Fibroblast of lung (primary cell): ENCODE measurements around the gene SUSD6. TPM values are rescaled to one million over a fixed set of nuclear protein-coding genes. Genes with fewer than 3 reads are reported as not detected.

ENCODE experiments used
- DNase-seq, 2 donors: peaks; one replicate each; pipeline versions ENCODE4 v3.0.0 to v3.0.0-alpha.2; 2010; ENCODE audit warnings: low read depth in 2 of 2
- H2AFZ ChIP-seq: 2 replicates; pipeline ENCODE4 v1.5.1; 2012; ENCODE audit warnings: low read length, control low read depth, inconsistent platforms
- H3K27ac ChIP-seq: 2 replicates; pipeline ENCODE4 v1.5.1; 2011; ENCODE audit warnings: low read length, control low read depth; ENCODE audit not compliant: insufficient read depth
- H3K27me3 ChIP-seq: 2 replicates; pipeline ENCODE4 v1.5.1; 2011; ENCODE audit warnings: mild to moderate bottlenecking, low read length; ENCODE audit not compliant: control insufficient read depth, insufficient read depth
- H3K36me3 ChIP-seq: 2 replicates; pipeline ENCODE4 v1.5.1; 2011; ENCODE audit warnings: low read length; ENCODE audit not compliant: control insufficient read depth, insufficient read depth
- H3K4me1 ChIP-seq: 2 replicates; pipeline ENCODE4 v1.5.1; 2011; ENCODE audit warnings: low read length; ENCODE audit not compliant: control insufficient read depth, insufficient read depth; ENCODE audit errors: extremely low read depth
- H3K4me2 ChIP-seq: 2 replicates; pipeline ENCODE4 v1.5.1; 2011; ENCODE audit warnings: low read length, control low read depth; ENCODE audit not compliant: insufficient read depth; ENCODE audit errors: extremely low read depth
- H3K4me3 ChIP-seq, 4 experiments: fragments of 200-600 bp in 1 of 4; sonication (generic) in 1 of 4; replicated peaks in 1 of 4; 2 replicates each; pipeline ENCODE4 v1.5.1; 2011 to 2016; ENCODE audit warnings: low read length in 4 of 4, low read depth in 3 of 4, mild to moderate bottlenecking in 3 of 4, control low read depth in 2 of 4, inconsistent platforms in 1 of 4, mixed read lengths in 1 of 4; ENCODE audit not compliant: insufficient read depth in 1 of 4; ENCODE audit errors: control extremely low read depth in 1 of 4
- H3K79me2 ChIP-seq: 2 replicates; pipeline ENCODE4 v1.5.1; 2012; ENCODE audit warnings: mild to moderate bottlenecking, low read length, inconsistent platforms; ENCODE audit not compliant: control insufficient read depth, insufficient read depth
- H3K9ac ChIP-seq: 2 replicates; pipeline ENCODE4 v1.5.1; 2011; ENCODE audit warnings: mild to moderate bottlenecking, low read length, control low read depth; ENCODE audit not compliant: insufficient read depth
- H3K9me3 ChIP-seq: 2 replicates; pipeline ENCODE4 v1.5.1; 2012; ENCODE audit warnings: low read depth, low read length; ENCODE audit not compliant: control insufficient read depth, insufficient read depth
- H4K20me1 ChIP-seq: 2 replicates; pipeline ENCODE4 v1.5.1; 2011; ENCODE audit warnings: low read length; ENCODE audit not compliant: control insufficient read depth, insufficient read depth; ENCODE audit errors: extremely low read depth
- EZH2 ChIP-seq: IDR thresholded peaks from 2 replicates; pipeline ENCODE4 v1.5.1; 2012; ENCODE audit warnings: low read length, control low read depth, mild to moderate bottlenecking; ENCODE audit errors: missing control alignments
- polyA plus RNA-seq, 2 donors: library from polyadenylated mRNA; depleted of rRNA in 1 of 2; stranded (reverse) in 1 of 2; unstranded in 1 of 2; fragments of >200 nt; gene quantifications; 2 replicates each; pipeline ENCODE4 v1.2.1, GENCODE V29; 2011 to 2012; ENCODE audit warnings: missing spikeins in 1 of 2
- total RNA-seq: library from RNA; depleted of rRNA; stranded (reverse); fragments of >200 nt; gene quantifications from 2 replicates; pipeline ENCODE4 v1.2.1, GENCODE V29; 2014
- TF ChIP-seq, protein P1 (sequence below), 2 donors: IDR thresholded peaks in 1 of 2; conservative IDR thresholded peaks in 1 of 2; 1 replicate in 1 of 2; 2 replicates in 1 of 2; pipeline ENCODE4 v1.5.1; 2011 to 2012; ENCODE audit warnings: low read length in 2 of 2, control low read depth in 1 of 2, inconsistent platforms in 1 of 2, low read depth in 1 of 2, mild to moderate bottlenecking in 1 of 2

Gene SUSD6
- total and polyA plus RNA-seq, 2 donors (not counting 1 experiment from before 2014, with no cell fraction given): 9.1 to 11.4 TPM

DNA sequence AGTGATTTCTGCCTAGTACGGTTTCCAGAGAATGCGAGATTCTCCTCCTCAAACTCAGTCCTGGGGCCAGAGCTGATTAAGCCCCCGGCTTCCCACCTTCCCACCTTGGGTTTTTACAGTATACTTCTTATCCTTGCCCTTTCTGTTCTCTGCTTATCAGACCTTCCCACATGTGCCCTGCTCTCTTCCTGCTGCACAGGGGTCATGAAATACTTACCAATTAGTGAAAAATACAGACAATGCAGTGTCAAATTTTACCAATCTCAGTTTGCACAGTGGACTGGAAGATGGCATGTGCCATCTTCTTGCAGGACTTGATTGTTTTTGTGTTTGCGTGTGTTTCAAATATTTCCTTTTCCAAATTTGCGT lies 14.7 kb downstream of the SUSD6 start:
- H3K4me2 ChIP-seq: no peak overlapping the region
- no peak for TF ChIP-seq EZH2
- TF ChIP-seq, protein P1, sequence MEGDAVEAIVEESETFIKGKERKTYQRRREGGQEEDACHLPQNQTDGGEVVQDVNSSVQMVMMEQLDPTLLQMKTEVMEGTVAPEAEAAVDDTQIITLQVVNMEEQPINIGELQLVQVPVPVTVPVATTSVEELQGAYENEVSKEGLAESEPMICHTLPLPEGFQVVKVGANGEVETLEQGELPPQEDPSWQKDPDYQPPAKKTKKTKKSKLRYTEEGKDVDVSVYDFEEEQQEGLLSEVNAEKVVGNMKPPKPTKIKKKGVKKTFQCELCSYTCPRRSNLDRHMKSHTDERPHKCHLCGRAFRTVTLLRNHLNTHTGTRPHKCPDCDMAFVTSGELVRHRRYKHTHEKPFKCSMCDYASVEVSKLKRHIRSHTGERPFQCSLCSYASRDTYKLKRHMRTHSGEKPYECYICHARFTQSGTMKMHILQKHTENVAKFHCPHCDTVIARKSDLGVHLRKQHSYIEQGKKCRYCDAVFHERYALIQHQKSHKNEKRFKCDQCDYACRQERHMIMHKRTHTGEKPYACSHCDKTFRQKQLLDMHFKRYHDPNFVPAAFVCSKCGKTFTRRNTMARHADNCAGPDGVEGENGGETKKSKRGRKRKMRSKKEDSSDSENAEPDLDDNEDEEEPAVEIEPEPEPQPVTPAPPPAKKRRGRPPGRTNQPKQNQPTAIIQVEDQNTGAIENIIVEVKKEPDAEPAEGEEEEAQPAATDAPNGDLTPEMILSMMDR (conservative IDR thresholded peaks at IDR 0.05 in 1 of 2, IDR thresholded peaks at IDR 0.05 in 1 of 2; ENCODE audit: low read depth in 1 of 2, low read length in 2 of 2): no peak
- H3K79me2 ChIP-seq: peaks cover 33% of the 10 kb centered on the region
- no peaks in the 10 kb centered on the region for H3K36me3 ChIP-seq
- H3K27ac ChIP-seq: no peak overlapping the region
- H4K20me1 ChIP-seq: no peaks in the 10 kb centered on the region
- H3K27me3 ChIP-seq: no peaks in the 10 kb centered on the region
- no peak overlapping the region for H3K9ac ChIP-seq
- no peak for DNase-seq
- H3K4me1 ChIP-seq: peaks cover 27% of the 10 kb centered on the region
- no peak overlapping the region for H3K4me3 ChIP-seq
- no peaks in the 10 kb centered on the region for H3K9me3 ChIP-seq
- no peak overlapping the region for H2AFZ ChIP-seq

DNA sequence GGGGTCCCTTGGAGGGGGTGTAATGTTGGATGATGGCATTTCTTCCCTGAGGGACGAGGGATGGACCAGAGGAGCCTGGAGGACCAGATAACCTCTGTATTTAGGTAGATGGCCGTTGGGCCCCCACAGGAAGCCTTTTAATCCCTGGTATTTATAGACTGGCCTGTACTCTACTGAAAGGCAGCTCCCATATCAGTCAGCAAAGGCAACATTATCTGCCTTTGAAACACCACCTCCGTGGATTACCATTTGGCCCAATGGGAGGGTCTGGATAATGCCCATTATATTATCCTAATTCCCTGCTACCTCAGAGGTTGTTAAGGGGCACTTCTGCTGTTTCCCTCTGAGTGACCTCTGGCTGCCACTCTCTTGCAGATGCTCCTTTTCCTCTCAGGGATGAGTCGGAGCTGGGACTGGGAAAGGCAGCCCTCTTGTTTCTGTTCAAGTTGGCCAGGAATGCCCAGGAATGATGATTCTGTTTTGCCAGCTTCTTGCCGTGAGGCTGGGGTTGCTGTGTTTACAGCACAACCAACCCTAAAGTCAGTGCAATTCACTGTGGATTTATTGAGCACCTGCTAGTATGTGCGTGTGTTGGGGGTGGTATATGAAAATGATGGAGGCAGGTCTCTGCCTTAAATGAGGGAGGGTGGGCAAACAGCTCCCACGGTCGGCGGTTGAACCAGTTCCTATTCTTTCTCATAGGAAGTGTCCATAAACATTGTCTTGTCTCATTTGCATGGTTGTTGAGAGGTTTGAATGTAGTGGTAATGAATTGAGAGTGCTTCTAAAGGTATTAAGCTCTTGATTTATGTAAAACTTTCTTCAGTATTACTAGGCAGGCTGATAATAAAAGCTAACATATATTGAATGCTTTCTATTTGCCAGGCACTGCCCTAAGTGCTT lies 18.1 kb downstream of the SUSD6 start:
- Histone ChIP-seq H3K27ac (peak overlapping the region; percentile 23), H4K20me1 (no peaks in the 10 kb centered on the region)

DNA sequence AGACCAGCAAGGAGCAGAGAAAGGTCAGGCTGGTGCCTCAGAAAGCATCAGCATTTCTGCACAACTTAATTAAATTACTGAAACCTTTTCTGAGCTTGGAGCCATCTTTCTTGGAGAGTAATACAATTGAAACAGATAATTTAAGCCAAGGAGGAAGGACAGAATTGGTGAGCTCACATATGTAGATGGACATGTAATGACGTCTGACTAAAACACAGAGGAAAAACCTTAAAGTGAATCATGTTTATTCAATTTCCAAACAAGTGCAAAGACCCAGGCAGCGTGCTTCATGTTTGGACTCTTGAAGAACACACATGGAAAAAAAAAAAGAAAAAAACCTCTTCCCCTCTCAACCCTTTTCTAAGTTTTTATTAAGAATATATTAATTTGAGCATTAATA lies 19.0 kb downstream of the SUSD6 start:
- no peak for DNase-seq
- Histone ChIP-seq H3K36me3 (no peaks in the 10 kb centered on the region), H3K4me3 (no peak overlapping the region), H3K4me2 (peak overlapping the region; percentile 27), H3K27ac (peak overlapping the region; percentile 36), H2AFZ (no peak overlapping the region), H4K20me1 (no peaks in the 10 kb centered on the region), H3K4me1 (peaks cover 40% of the 10 kb centered on the region), H3K27me3 (no peaks in the 10 kb centered on the region), H3K9me3 (no peaks in the 10 kb centered on the region), H3K9ac (no peak overlapping the region), H3K79me2 (peaks cover 22% of the 10 kb centered on the region)
- no peak for TF ChIP-seq EZH2
- TF ChIP-seq, protein P1 (conservative IDR thresholded peaks at IDR 0.05 in 1 of 2, IDR thresholded peaks at IDR 0.05 in 1 of 2; ENCODE audit: low read depth in 1 of 2, low read length in 2 of 2): no peak

More for the DNA sequence above, 18.1 kb downstream of the SUSD6 start:
- H3K36me3 ChIP-seq: no peaks in the 10 kb centered on the region
- H3K9ac ChIP-seq: no peak overlapping the region
- no peaks in the 10 kb centered on the region for H3K9me3 ChIP-seq
- peaks cover 24% of the 10 kb centered on the region for H3K79me2 ChIP-seq
- DNase-seq: no peak
- TF ChIP-seq EZH2: no peak
- TF ChIP-seq, protein P1 (conservative IDR thresholded peaks at IDR 0.05 in 1 of 2, IDR thresholded peaks at IDR 0.05 in 1 of 2; ENCODE audit: low read depth in 1 of 2, low read length in 2 of 2): no peak
- peak overlapping the region; percentile 42 for H3K4me2 ChIP-seq
- H3K4me1 ChIP-seq: peaks cover 43% of the 10 kb centered on the region
- H3K4me3 ChIP-seq: no peak overlapping the region
- no peaks in the 10 kb centered on the region for H3K27me3 ChIP-seq
- H2AFZ ChIP-seq: no peak overlapping the region
